Measurements from ENCODE around the gene RASL11B.

Gene RASL11B

DNA sequence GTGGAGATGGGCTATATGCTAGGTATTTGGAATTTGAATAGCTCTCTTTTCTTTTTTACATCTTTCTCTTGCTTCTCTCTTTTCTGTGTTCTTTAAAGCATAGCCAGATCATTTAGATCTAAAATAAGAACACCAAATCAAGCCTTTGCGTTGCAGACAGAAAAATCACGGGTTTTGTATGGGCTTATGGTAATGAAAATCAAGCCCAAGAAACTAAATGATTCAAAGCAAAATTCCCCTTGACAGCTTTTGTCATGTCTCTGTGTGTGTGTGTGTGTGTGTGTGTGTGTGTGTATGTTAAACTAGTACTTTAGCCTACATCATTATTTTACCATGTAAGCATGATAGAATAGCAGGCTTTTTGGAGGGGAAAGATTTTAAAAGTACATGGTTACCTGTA, 1.8 kb upstream of the RASL11B start:
- peaks cover 6% of the 10 kb centered on the region for H3K4me1 Mint-ChIP-seq (ENCODE audit: low read depth)
- no peak overlapping the region for H3K27ac Mint-ChIP-seq
- H3K27me3 Mint-ChIP-seq, result peaks cover 63% of the 10 kb centered on the region
- H3K36me3 Mint-ChIP-seq (ENCODE audit: low read depth), result no peaks in the 10 kb centered on the region
- H3K9me3 Mint-ChIP-seq, result peaks cover 5% of the 10 kb centered on the region
- no peak overlapping the region for H3K4me3 Mint-ChIP-seq

DNA sequence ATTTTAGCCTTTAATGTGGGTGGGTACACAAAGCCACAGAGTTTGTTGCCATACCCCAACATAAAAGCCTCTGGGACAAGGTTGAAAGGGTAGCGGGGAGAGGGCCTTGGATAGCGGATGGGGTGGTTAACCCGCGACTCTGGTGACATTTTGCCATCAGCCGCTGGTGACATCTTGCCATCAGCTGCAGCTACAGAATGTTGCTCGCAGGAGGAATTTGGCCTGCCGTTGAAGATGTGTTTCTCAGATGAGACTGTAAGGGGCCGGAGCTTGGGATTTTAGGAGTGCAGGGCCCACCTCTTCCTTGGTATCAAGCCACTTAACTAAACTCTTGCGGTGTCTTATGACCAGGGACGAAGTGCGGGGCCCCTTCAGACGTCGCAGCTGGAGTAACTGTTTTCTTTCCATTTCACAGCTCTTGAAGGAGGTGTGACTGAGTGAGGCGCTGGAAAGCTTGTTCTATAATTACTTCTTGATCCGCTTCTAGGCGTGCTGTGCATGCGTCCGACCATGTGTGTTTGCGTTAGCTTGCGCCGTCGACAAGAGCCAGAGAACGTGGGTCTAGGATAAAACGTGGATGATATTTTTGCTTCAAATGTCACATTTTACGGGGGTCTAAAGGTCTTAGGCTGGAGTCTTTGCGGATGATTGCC, 820 bp upstream of the RASL11B start:
- Mint-ChIP-seq H3K4me1 (ENCODE audit: low read depth) (peaks cover 6% of the 10 kb centered on the region), H3K4me3 (peak overlapping the region; percentile 78), H3K27ac (no peak overlapping the region), H3K27me3 (peaks cover 63% of the 10 kb centered on the region), H3K9me3 (peaks cover 5% of the 10 kb centered on the region), H3K36me3 (ENCODE audit: low read depth) (no peaks in the 10 kb centered on the region)

DNA sequence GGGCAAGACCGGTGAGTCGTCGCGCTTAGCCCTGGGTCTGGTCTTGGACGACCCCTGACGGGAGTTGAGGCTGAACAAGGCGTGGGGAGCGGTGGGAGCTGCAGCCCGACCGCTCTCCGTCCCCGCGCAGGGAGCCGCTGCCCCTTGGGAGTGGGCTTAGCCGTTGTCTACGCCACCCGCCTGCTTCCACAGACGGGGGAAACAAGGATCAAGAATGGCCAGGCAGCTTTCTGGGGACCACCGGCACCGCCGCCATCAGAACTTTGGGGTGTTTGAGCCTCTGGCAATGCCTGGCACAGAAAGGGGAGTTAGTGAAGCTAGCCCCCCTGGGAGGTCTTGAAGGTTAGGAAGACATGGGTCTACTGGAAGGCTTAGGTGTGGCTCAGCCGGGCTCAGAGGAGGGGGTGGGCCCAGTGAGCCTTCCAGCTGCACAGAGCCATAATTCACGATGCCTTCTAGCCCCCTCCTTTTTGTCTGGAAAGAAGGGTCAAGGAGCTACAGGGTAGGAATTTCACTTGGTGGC, 583 bp downstream of the RASL11B start:
- no peaks in the 10 kb centered on the region for H3K36me3 Mint-ChIP-seq (ENCODE audit: low read depth)
- H3K9me3 Mint-ChIP-seq, result peaks cover 5% of the 10 kb centered on the region
- no peak overlapping the region for H3K27ac Mint-ChIP-seq
- peaks cover 54% of the 10 kb centered on the region for H3K27me3 Mint-ChIP-seq
- peaks cover 6% of the 10 kb centered on the region for H3K4me1 Mint-ChIP-seq (ENCODE audit: low read depth)
- peak overlapping the region; percentile 78 for H3K4me3 Mint-ChIP-seq

DNA sequence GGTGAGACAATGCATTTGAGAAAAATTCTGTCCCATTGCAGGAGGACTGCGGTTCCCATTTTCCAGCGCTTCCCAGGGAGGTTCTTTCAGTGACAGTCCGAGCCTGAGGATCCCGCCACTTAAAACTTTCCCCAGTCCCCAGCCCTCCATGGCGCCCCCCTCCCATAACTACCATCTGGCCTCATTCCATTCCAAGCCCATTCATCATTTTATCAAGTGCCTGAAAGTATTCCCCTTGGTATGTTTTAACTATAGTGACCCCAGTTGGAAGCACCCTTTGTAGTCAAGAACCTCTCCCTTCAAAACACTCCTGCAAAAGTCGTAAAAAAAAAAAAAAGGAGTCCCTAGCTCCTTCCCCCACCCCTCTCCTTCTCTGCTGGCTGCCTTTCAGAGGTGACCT, 1.2 kb downstream of the RASL11B start:
- Mint-ChIP-seq H3K27ac (no peak overlapping the region), H3K36me3 (ENCODE audit: low read depth) (no peaks in the 10 kb centered on the region), H3K27me3 (peaks cover 48% of the 10 kb centered on the region), H3K4me1 (ENCODE audit: low read depth) (peaks cover 6% of the 10 kb centered on the region), H3K9me3 (peaks cover under 1% of the 10 kb centered on the region), H3K4me3 (peak overlapping the region; percentile 78)

DNA sequence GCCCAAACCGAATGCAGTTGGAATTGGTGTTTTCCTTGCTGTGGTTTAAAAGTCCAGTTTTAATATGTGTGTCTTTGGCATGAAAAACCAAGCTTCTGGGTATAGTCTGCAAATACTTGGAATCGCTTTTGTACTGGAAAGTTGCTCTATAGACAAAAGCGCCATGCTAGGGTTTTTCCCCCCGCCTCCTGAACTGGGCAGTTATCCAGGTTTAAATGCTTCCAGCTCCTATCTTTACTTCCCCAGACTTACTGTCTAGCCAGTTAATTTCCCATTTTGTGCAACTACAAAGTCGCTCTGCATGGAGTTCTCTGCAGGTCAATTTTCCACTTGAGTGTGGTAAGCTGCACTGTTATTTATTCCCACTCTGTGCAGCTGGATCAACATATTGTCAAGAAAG, 2.7 kb downstream of the RASL11B start:
- Mint-ChIP-seq H3K4me3 (no peak overlapping the region), H3K27me3 (peaks cover 38% of the 10 kb centered on the region), H3K4me1 (ENCODE audit: low read depth) (peaks cover 6% of the 10 kb centered on the region), H3K36me3 (ENCODE audit: low read depth) (no peaks in the 10 kb centered on the region), H3K9me3 (no peaks in the 10 kb centered on the region), H3K27ac (no peak overlapping the region)

DNA sequence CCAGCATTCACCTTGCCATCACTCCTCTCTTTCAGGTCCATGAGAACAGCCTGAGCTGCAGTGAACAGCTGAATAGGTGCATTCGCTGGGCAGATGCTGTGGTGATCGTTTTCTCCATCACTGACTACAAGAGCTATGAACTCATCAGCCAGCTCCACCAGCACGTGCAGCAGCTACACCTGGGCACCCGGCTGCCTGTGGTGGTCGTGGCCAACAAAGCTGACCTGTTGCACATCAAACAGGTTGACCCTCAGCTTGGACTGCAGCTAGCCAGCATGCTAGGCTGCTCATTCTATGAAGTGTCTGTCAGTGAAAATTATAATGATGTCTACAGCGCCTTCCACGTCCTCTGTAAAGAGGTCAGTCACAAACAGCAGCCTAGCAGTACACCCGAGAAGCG, 3.2 kb downstream of the RASL11B start:
- Mint-ChIP-seq H3K36me3 (ENCODE audit: low read depth) (no peaks in the 10 kb centered on the region), H3K27ac (no peak overlapping the region), H3K4me1 (ENCODE audit: low read depth) (peaks cover 6% of the 10 kb centered on the region)

DNA sequence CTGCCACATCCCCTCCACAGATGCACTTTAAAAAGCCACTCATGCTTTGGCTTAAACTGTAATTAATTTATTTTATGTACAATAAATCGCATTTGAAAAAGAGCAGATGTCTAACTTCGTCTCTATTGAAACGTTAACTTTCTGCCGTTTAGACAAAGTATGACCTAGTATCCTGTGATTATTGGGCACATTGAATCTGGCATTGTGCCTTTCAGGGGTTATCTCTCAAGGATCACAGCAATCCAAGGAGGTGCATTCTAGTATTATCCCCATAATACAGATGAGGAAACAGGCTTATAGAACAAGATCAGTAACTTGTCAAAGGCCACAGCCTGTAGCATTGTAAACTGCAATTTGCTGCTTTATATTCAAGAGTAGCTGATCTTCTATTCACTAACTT, 4.6 kb downstream of the RASL11B start:
- Mint-ChIP-seq H3K27me3 (peaks cover 19% of the 10 kb centered on the region), H3K9me3 (no peaks in the 10 kb centered on the region), H3K4me1 (ENCODE audit: low read depth) (peaks cover under 1% of the 10 kb centered on the region), H3K4me3 (no peak overlapping the region), H3K27ac (no peak overlapping the region), H3K36me3 (ENCODE audit: low read depth) (peaks cover 10% of the 10 kb centered on the region)

More for the DNA sequence above, 3.2 kb downstream of the RASL11B start:
- Mint-ChIP-seq H3K4me3 (no peak overlapping the region), H3K9me3 (no peaks in the 10 kb centered on the region), H3K27me3 (peaks cover 33% of the 10 kb centered on the region)

DNA sequence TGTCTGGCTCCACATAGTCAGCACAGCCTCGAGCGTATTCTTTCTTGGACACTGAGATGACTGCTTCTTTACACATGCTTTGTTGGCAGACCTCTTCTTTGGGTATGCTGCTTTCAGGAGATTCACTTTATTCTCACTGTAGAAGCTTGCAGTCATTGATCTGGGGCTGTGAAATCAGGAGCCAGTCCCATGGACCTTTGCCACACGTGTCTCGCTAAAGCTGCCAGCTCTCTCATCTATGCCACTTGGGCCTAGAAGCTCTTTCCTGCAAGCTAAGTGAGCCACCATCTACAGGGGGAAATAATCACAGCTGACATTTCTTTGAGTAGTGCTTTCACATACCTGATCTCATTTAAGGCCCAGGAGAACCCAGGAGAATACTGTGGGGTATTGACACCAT, 5.0 kb downstream of the RASL11B start:
- H3K4me3 Mint-ChIP-seq, result no peak overlapping the region
- no peaks in the 10 kb centered on the region for H3K4me1 Mint-ChIP-seq (ENCODE audit: low read depth)
- H3K36me3 Mint-ChIP-seq (ENCODE audit: low read depth), result peaks cover 11% of the 10 kb centered on the region
- no peak overlapping the region for H3K27ac Mint-ChIP-seq
- peaks cover 19% of the 10 kb centered on the region for H3K27me3 Mint-ChIP-seq
- no peaks in the 10 kb centered on the region for H3K9me3 Mint-ChIP-seq

DNA sequence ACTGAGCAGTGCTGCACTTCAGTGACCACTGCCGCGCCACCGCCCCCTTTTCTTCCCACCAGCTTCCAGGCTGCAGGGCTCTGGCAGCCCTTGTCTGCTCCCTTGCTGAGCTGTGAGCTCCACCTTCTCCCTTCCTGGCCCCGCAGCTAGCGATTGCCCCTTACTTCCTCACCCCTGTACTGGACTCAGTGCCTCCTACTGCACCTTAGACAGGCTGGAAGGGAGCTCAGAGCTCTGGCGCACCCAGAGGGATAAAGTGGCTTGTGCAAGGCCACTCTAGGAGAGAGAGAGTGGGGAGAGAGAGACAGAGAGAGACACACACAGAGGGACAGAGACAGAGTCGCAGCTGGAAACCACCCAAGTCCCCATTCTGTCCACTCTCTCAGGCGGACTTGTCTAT, 6.0 kb downstream of the RASL11B start:
- H3K4me3 Mint-ChIP-seq, result no peak overlapping the region

DNA sequence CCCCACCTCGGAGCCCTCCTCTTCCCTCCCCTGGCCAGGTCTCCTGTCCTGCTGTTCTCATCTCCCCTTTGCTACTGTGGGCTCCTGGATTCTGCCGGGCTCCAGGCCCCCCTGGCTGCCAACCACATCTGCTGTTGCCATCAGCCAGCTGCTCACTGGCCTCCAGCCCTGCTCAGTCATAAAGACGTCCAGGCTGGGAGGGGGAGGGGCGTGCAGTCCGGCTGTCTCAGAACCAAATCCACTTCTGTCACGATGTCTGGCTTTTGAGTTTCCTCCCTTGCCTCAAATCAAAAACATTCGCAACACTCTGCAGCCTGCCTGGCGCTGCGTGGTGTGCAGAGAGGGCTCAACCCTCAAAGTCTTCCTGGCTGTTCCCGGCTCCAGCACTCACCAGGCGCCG, 7.1 kb downstream of the RASL11B start:
- H3K27me3 Mint-ChIP-seq, result peaks cover 9% of the 10 kb centered on the region
- no peaks in the 10 kb centered on the region for H3K9me3 Mint-ChIP-seq
- no peaks in the 10 kb centered on the region for H3K4me1 Mint-ChIP-seq (ENCODE audit: low read depth)

More for the DNA sequence above, 6.0 kb downstream of the RASL11B start:
- Mint-ChIP-seq H3K9me3 (no peaks in the 10 kb centered on the region), H3K27ac (no peak overlapping the region), H3K4me1 (ENCODE audit: low read depth) (no peaks in the 10 kb centered on the region), H3K27me3 (peaks cover 15% of the 10 kb centered on the region), H3K36me3 (ENCODE audit: low read depth) (peaks cover 21% of the 10 kb centered on the region)

DNA sequence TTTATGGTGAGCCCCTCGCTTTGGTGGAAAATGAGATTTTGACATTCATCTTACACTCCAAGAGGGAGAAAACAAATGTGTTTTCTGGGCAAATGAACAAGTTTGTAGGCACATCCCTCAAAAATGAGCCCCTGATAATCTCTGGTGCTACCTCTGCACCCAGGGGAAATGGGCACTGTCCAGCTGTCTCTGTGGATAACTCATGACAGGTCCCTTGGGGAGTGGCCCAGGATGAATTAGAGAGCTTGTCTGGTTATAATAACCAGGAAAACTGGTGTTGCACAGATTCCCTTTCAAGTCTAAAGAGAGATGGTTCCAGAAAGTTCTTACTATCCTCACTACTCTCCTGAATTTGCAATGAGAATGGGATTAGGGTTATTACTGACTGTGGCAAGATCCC, 7.5 kb downstream of the RASL11B start:
- Mint-ChIP-seq H3K4me1 (ENCODE audit: low read depth) (no peaks in the 10 kb centered on the region), H3K36me3 (ENCODE audit: low read depth) (peaks cover 29% of the 10 kb centered on the region), H3K27ac (no peak overlapping the region), H3K4me3 (no peak overlapping the region), H3K9me3 (no peaks in the 10 kb centered on the region), H3K27me3 (peaks cover 4% of the 10 kb centered on the region)

More for the DNA sequence above, 7.1 kb downstream of the RASL11B start:
- Mint-ChIP-seq H3K36me3 (ENCODE audit: low read depth) (peaks cover 29% of the 10 kb centered on the region), H3K4me3 (no peak overlapping the region), H3K27ac (no peak overlapping the region)

DNA sequence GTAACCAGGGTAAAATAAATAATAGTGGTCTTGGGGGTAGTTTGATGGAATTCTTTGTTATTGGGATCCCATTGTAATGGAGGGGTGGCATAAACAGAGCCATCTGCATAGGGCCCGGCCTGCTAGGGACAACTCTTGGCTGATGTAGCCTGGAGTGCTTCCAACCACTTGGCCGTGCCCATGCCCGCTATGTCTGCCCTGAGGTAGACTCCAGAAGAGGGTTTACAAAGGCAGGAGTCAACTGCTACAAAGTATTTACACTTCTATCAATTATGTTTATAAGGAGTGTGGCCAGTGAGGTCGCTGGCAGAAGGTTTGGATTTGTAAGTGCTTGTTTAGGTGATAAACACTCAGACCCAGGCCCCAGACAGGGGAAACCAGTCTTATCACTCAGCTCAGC, 8.1 kb downstream of the RASL11B start:
- Mint-ChIP-seq H3K4me3 (no peak overlapping the region), H3K9me3 (no peaks in the 10 kb centered on the region), H3K4me1 (ENCODE audit: low read depth) (no peaks in the 10 kb centered on the region), H3K36me3 (ENCODE audit: low read depth) (peaks cover 29% of the 10 kb centered on the region), H3K27ac (no peak overlapping the region), H3K27me3 (no peaks in the 10 kb centered on the region)

DNA sequence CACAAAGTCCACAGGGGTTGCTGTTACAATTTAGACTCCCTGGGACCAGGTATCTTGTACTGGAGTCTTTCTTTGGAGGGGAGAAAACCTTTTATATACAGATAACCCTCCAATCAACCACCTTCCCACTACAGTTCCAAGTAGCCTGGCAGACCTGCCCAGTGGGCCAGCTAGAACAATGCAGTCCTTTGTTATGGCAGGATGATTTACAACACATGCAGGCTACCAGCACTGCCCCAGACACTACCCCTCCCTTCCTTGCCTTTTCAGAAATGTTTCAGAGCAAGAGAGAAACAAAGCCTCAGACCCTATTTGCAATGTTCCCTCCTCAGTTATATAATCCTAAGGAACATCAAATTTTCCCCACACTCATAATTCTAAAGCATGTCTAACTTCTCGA, 11.1 kb downstream of the RASL11B start:
- Mint-ChIP-seq H3K4me1 (ENCODE audit: low read depth) (no peaks in the 10 kb centered on the region), H3K36me3 (ENCODE audit: low read depth) (peaks cover 33% of the 10 kb centered on the region), H3K4me3 (no peak overlapping the region), H3K27me3 (no peaks in the 10 kb centered on the region), H3K27ac (no peak overlapping the region), H3K9me3 (no peaks in the 10 kb centered on the region)

DNA sequence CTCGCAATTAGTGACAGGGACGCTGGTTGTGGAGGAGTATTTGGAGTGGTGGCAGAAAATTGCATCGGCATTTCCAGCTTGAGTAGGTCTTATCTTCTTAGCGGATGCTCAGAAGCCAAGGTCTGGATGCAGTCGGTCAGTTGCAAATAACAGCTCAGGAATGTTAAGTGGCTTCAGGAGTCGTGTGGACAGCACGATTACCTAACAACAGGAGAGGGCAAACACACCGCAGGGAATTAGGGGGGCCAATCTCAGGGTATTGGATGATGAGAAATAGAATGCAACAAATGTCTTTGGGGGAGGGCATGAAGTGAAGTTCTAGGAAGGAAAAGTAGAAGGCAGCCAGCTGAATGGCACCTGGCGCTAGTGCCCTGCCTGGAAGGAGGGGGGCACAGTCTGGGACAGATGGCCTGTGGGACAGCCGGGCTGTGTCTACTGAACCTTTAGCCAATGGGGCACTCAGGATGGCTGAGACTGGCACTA, 11.8 kb downstream of the RASL11B start:
- H3K27me3 Mint-ChIP-seq, result no peaks in the 10 kb centered on the region
- no peaks in the 10 kb centered on the region for H3K4me1 Mint-ChIP-seq (ENCODE audit: low read depth)
- H3K36me3 Mint-ChIP-seq (ENCODE audit: low read depth), result peaks cover 36% of the 10 kb centered on the region
- no peak overlapping the region for H3K27ac Mint-ChIP-seq
- H3K9me3 Mint-ChIP-seq, result no peaks in the 10 kb centered on the region
- no peak overlapping the region for H3K4me3 Mint-ChIP-seq

DNA sequence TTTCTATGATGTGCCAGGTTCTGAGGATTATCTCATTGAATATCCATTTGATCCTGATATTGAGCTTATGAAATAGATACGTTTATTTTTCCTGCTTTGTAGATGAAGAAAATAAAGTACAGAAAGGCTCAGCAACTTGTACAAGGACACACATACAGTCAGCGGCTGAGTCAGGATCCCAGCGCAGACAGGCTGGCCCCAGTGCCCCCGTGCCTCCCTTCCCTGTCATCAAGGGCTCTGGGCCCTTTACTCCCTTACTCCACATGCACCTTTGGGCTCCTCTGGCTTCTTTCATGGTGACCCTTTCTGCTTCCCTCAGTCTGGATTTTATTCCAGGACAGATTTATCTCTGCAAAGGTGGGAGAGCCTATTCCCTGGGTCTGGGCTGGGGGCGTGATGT, 12.8 kb downstream of the RASL11B start:
- Mint-ChIP-seq H3K4me1 (ENCODE audit: low read depth) (no peaks in the 10 kb centered on the region), H3K27ac (no peak overlapping the region), H3K4me3 (no peak overlapping the region), H3K9me3 (no peaks in the 10 kb centered on the region), H3K27me3 (no peaks in the 10 kb centered on the region), H3K36me3 (ENCODE audit: low read depth) (peaks cover 36% of the 10 kb centered on the region)

DNA sequence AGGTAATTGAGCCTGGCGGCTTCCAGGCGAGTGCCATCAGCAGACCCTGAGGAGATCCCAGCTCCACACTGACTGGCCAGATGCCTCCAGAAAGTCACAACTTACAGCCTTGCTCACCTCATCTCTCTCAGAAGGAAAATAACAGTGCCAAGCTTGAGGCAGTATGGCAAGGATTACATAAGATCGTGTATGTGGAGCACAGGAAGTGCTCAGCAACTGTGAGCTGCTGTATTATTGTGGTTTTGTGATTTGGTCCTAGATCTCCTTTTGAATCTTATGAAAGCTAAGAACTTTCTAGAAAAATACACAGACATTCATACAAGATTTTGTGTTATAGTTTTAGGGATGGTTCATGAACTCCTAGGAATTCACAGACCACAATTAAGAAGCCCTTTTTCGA, 14.0 kb downstream of the RASL11B start:
- no peaks in the 10 kb centered on the region for H3K9me3 Mint-ChIP-seq
- H3K4me1 Mint-ChIP-seq (ENCODE audit: low read depth), result no peaks in the 10 kb centered on the region
- peaks cover 33% of the 10 kb centered on the region for H3K36me3 Mint-ChIP-seq (ENCODE audit: low read depth)
- H3K27ac Mint-ChIP-seq, result no peak overlapping the region
- no peaks in the 10 kb centered on the region for H3K27me3 Mint-ChIP-seq
- H3K4me3 Mint-ChIP-seq, result no peak overlapping the region
